DND-41 (cell line): ENCODE measurements around the gene MYADML2.

Experiments
- EZH2 ChIP-seq: IDR thresholded peaks from 3 replicates; pipeline ENCODE4 v1.6.1; 2012; ENCODE audit warnings: borderline replicate concordance, low read depth, mild to moderate bottlenecking, moderate library complexity, low read length, inconsistent platforms; ENCODE audit not compliant: severe bottlenecking
- TF ChIP-seq, protein P1 (sequence below): IDR thresholded peaks from 2 replicates; pipeline ENCODE4 v1.5.1; 2012; ENCODE audit warnings: borderline replicate concordance, low read length, moderate library complexity, mild to moderate bottlenecking; ENCODE audit not compliant: poor library complexity, severe bottlenecking; ENCODE audit errors: extremely low read depth

DNA sequence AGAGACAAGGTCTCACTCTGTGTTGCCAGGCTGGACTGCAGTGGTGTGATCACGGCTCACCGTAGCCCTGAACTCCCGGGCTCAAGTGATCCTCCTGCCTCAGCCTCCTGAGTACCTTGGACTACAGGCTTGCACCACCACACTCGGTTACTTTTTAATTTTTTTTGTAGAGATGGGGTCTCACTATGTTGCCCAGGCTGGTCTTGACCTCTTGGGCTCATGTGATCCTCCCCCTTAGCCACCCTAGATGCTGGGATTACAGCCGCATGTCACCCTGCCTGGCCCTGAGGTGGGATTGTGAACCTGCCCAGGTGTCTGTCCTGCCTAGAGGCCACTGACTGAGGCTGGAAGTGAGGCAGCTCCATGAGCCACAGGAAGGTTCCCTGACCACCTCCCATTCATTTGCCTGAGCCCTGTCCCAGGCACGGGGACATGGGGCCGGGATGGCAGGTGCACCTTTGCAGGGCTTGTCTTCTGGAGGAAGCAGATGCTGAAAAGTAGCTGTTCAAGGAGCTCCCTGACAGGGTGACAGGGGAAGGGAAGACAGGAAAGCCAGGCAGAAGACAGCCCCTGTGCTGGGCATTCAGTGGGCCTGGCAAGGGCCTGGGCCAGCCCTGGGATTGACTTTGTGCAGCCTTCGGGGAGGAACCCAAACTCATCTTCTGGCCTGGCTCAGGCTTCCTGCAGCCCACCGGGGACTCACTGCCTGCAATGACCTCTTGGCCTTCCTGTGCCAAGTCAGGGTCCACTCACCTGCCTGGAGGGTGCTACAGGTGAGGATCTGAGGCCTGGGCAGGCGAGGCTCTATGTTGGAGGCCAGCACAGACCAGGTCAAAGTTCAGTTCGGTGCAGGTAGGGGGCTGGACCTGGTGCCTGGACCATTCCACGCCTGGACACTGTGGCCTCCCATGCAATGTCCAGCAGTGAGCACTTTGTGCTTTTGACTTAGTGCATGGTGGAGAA is 22.1 kb upstream of the MYADML2 start:
- TF ChIP-seq, protein P1, sequence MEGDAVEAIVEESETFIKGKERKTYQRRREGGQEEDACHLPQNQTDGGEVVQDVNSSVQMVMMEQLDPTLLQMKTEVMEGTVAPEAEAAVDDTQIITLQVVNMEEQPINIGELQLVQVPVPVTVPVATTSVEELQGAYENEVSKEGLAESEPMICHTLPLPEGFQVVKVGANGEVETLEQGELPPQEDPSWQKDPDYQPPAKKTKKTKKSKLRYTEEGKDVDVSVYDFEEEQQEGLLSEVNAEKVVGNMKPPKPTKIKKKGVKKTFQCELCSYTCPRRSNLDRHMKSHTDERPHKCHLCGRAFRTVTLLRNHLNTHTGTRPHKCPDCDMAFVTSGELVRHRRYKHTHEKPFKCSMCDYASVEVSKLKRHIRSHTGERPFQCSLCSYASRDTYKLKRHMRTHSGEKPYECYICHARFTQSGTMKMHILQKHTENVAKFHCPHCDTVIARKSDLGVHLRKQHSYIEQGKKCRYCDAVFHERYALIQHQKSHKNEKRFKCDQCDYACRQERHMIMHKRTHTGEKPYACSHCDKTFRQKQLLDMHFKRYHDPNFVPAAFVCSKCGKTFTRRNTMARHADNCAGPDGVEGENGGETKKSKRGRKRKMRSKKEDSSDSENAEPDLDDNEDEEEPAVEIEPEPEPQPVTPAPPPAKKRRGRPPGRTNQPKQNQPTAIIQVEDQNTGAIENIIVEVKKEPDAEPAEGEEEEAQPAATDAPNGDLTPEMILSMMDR, result no peak
- TF ChIP-seq EZH2, result no peak
